NCI-H128 (cell line): ENCODE results near the gene MT4.
A peak's percentile ranks its signal among the peaks of the same experiment; 100 is the strongest.

ENCODE experiments used
- DNase-seq: peaks from one replicate; lab custom pipeline; 2025; ENCODE audit not compliant: unreplicated experiment; lab: John Stamatoyannopoulos, UW

MT4 gene

GRCh38 chr16:56564793-56565477 is at the start of gene MT4:
TSS of gene MT4 (plus strand) at chr16:56565073. CDS start at chr16:56565129, 56 bp downstream.
- DNase-seq, result no peak

- DNase-seq, result no peak
Observed at GRCh38 chr16:56515665-56516064, 49.2 kb upstream of the MT4 start.

- DNase-seq, result no peak
Observed at GRCh38 chr16:56517206-56517605, 47.7 kb upstream of the MT4 start.

- DNase-seq, result no peak
Observed at GRCh38 chr16:56518425-56518824, 46.4 kb upstream of the MT4 start.

GRCh38 chr16:56519459-56520250 is 45.2 kb upstream of the MT4 start, which contains the start of gene BBS2:
TSS of gene BBS2 (minus strand) at chr16:56520024. CDS start at chr16:56519862, 162 bp downstream.
- peak; percentile 43 for DNase-seq

GRCh38 chr16:56520251-56520577 is 44.7 kb upstream of the MT4 start:
- no peak for DNase-seq

GRCh38 chr16:56525236-56525635 is 39.6 kb upstream of the MT4 start:
- no peak for DNase-seq

- no peak for DNase-seq
Observed at GRCh38 chr16:56530872-56531271, 34.0 kb upstream of the MT4 start.

GRCh38 chr16:56532714-56533113 is 32.2 kb upstream of the MT4 start:
- DNase-seq, result no peak

- DNase-seq, result no peak
Observed at GRCh38 chr16:56534847-56535383, 30.0 kb upstream of the MT4 start.

- no peak for DNase-seq
Observed at GRCh38 chr16:56538331-56538730, 26.5 kb upstream of the MT4 start.

- no peak for DNase-seq
Observed at GRCh38 chr16:56539656-56540055, 25.2 kb upstream of the MT4 start.

- no peak for DNase-seq
Observed at GRCh38 chr16:56542039-56542438, 22.8 kb upstream of the MT4 start.

GRCh38 chr16:56547120-56547948 is 17.5 kb upstream of the MT4 start:
- DNase-seq, result no peak

- DNase-seq, result no peak
Observed at GRCh38 chr16:56547949-56548567, 16.8 kb upstream of the MT4 start.

GRCh38 chr16:56549161-56549560 is 15.7 kb upstream of the MT4 start:
- DNase-seq, result no peak

GRCh38 chr16:56549744-56550385 is 15.0 kb upstream of the MT4 start:
- DNase-seq, result no peak

- no peak for DNase-seq
Observed at GRCh38 chr16:56551796-56552738, 12.8 kb upstream of the MT4 start.

- DNase-seq, result no peak
Observed at GRCh38 chr16:56554441-56554840, 10.4 kb upstream of the MT4 start.
